Suppressor macrophage treated with lipopolysaccharide for 4 hours (primary cell): ENCODE measurements around the gene MAST4.
A peak's percentile ranks its signal among the peaks of the same experiment; 100 is the strongest.

Experiments
- DNase-seq: peaks from one replicate; pipeline ENCODE4 v3.0.0-alpha.2; 2020

The MAST4 gene

DNA sequence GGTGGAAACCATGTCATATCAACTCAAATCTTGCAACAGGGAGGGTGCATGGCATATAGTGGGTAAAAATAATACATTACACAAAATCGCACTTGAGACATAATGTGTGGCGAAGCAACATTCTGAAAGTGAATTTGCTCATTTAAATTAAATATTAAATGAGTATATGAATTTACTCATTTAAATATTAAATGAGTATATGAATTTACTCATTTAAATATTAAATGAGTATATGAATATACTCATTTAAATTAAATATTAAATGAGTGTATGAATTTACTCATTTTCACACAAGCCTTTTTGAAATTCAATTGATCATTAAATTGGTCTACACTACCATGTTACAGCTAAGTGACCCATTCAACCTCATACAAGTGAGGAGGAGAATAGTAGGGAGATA, 10.5 kb downstream of the MAST4 start:
- no peak for DNase-seq

DNA sequence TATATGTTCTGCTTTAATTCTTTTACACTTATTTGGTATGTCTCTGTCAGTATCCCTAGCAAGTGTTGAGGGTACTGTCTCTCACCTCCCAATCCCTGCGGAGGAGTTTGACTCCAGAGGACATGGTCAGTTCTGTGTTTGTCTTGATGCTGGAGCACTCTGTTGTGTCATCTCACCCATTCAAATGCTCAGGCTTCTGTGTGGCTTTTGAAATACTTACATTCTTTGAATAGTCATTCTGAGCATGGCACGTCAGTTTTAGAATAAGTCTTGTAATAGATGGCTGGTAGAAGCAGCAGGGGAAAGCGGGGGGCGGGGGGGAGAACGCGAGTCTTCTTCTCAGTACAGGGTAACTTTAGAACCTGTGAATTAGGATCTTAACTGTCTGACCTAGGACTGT, 12.3 kb downstream of the MAST4 start:
- no peak for DNase-seq

DNA sequence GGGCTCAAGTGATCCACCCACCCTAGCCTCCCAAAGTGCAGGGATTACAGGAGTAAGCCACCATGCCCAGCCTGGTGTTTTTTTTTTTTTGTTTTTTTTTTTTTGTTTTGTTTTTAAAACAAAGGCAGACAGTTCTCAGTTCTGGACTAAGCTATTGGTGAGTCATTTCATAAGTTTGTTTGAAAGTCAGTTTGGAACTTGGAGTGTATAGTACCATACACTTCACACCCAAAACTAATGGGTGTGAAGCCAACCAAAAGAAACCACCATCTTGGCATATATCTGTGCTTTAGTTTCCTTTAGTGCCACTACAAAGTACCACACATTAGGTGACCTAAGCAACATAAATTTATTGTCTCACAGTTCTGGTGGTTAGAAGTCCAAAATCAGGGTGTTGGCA, 13.4 kb downstream of the MAST4 start:
- DNase-seq: no peak

DNA sequence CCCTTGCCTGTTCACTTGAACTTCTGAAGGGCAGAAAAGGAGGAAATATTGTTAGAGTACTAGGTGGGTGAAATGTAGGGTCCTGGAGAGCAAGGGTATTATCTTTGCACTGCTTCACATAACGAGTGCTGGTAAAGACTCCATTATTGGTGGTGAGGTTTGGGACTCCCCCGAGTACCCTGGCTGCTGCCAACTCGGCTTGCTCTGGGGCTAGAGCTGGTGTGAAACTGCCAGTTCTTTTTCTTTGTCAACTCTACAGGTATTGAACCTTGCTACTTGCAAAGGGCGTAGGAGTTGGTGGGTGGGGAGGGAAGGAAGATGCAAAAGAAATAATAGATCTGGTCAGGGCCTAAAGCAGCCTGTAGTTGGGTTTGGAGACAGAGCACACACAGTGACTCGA, 16.0 kb downstream of the MAST4 start:
- DNase-seq: no peak

DNA sequence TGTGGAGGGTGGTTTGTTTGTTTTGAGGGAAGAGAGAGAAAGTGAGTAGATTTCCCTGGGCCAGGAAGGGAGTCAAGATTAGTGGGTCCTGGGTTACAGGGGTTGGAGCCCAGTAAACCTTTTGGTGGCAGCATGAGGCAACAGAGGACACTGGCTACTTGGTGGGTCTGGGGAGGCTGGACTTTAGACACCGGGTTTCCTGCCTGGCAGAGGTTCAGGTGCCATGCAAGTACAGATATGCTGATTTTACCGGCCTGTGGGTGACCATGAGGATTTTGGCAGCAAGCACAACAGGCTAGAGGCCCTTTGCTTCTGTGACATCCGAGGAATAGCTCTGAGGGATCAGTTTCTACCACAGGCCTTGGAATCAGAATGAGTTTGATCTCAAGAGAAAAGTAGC, 18.9 kb downstream of the MAST4 start:
- no peak for DNase-seq

DNA sequence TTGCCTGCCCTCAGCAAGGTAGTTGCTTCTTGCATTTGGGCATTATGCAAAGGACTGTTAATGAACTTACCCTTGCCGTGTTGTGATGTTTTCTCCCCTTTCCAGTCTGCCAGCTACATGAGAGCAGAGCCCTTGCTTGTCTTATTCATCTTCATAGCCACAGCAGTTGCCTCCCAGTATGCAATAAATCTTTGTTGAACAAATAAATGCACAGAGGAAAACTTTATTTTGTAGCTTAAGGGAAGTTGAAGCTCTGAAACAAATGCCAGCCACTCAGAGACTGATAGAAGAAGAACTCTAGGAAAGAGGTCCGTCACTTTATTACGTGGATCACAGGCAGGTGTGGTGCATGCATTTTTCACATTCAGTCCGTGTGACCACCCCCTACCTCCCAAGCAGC, 19.7 kb downstream of the MAST4 start:
- no peak for DNase-seq

DNA sequence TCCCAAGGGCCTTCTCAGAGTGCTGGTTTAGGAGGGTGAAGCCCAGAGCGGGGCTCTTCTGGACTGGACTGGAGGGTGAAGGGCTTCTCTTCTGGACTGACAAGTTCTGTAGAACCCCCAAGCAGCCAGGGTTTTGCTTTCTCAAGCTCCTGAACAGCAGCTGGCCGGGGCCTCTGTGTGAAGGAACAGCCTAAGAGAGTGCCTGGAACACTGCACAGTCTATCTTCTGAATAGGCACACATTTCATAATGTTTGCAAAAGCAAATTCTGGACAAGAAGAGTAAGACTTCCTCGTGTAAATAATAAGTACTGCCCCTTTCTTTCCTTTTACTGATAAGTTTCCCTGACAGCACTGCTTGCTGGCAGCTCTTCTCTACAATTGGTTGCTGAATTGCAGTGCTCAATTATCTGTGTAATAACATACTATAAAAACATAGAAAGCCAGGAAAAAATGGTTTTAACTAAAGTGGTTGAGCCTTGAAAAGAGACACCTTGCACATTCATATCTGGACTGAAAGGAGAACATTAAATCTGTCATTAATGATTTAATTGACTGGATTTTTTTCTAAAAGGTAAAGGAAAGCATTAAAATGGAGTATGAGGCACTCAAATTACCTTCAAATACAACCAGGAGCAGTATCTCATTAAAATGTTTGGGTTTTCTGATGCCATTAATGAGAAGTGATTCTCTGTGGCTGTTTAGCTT, 20.5 kb downstream of the MAST4 start:
- no peak for DNase-seq

DNA sequence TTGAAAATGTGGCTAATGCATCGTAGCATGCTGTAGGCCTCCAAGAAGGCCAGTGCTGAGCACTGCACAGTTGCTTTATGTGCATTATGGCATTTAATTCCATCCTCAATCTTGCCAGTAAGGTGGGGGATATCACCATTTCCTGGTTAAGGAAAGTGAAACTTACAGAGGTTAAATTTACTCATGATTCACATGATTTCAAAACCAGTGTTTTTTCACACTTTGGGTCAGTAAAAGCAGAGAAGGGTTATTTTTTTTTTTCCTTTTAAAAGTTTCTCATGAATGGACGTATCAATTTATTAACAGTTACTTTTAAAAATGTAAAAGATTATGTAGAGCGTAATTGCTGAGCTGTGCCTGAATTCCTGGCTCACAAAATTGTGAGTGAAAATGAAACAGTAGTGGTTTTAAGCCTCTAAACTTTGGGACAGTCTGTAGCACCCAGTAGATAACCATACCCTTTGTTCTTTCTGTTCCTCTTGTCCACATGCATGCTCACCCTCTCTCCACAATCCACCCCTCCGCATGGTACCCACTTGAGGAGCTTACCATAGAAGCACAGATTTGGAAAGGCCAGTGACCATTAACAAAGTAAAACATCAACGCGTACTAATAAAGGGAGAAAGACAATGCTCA, 21.2 kb downstream of the MAST4 start:
- DNase-seq: peak; percentile 55

DNA sequence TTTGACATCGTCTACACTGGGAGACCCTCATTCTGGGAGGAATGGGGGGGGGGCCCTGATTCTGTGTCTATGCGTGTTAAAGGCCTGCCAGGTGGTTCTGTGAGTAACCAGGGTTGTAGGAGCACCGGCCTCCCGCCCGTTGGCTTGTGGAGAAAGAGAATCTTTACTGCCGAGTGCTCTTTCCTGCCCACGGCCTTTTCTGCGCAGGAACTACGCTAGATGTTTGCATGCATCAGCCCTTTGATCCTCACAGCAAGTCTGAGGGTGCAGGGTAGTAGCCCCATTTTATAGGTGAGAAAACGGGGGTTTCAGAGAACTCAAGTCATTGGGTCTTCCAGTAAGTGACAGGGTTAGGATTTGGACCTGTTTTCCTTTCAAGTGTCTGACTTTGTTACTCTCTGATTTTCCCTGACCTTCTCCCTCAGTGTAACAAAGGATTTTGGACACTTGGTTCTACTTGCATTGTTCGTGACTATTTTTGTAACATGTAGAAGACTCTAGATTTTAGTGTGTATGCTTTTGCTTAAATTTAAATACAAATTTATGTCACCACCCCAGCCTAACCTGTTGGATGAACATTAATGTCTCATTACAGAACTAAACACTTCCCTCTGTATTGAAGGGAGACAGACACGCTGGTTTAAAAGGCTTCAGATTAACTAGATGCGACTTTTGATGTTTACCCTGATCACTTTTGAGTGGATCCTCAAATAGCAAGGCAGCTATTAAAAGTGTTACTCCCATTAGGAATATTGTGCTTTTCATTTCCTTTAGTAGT, 22.0 kb downstream of the MAST4 start:
- no peak for DNase-seq

DNA sequence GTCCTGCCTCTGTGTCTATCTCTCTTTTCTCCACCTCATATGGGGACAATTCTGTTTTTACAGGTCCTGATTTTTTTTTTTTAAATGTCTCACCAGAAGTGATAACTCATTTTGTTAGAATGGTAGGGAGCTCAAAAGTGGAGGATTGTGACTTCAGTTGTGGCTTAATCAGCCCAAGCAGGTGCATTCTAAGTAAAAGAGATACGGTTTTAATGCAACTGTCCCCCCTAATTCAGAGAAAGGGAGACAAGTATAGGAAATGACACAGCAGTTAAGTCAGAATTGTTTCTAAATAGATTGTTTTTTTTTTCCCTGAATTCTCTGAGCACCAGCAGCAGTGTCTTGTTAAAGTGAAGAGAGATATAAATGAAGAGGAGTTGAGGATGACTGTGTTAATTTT, 24.5 kb downstream of the MAST4 start:
- DNase-seq: no peak

DNA sequence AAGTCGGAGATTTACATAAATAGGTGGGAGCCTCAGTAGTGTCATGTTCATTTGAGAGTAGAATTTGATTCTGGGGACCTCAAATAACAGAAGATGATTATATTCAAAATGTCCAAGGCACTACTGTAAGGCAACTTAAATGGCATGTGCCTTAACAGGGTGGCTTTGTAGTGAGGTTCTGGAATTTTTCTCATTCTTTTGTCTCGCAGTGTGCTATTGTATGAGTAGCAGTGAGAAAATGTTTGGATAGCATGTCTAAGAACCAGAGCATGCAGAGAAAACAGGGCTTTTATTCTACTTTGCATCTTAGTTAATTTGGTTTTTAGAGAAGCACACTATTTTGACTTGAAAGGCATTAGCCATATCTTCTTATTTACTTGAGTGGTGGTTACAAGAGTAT, 25.0 kb downstream of the MAST4 start:
- no peak for DNase-seq

DNA sequence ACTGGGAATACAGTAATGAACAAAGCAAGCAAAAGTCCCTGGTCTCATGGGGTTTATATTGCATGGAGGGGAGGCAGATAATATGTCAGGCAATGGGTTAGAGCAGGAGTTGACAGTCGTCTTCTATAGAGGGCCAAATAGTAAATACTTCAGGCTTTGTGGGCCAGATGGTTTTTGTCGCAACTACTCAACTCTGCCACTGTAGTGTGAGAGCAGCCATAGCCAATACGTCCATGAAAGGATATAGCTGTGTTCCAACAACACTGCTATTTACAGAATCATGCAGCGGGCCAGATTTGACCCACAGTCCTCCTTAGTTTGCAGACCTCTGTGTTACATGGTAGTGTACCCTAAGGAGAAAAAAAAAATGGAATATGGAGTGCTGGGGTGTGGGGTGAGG, 25.5 kb downstream of the MAST4 start:
- DNase-seq: no peak

DNA sequence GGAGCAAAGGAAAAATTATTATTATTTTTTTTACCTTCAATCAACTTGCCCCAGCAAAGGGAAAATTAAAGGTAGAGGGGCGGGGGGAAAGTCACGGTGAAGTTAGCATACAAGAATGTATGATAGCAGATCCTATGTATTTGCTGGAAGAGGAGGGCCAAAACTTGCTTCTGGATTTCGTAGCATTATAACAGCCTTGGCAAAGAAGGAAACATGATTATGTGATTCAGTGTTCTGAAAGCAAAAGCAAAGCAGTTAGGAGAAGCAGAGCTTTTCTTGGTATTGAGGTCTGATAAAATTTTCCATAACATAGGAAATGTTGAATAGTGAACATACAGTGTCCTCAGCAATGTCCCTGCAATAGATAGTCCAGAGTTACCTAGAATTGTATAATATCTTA, 32.4 kb downstream of the MAST4 start:
- DNase-seq: no peak

DNA sequence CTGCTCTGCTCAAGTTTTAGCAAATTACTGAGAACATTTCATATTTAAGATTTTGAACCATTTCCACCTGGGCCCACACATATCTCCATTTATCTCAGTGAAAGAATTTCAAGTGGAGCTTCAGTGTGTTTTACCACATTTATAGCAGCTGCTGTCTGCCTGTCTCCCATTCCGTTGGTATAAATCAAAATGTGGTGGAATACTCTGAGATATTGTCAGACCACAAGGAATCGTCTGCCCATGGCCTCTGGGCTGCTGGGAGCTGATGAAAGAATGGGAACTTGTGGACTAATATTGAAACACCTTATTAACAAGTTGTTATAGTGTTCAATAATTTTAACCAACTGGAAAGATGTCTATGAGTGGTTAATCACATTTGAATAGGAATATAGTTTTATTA, 33.3 kb downstream of the MAST4 start:
- no peak for DNase-seq

DNA sequence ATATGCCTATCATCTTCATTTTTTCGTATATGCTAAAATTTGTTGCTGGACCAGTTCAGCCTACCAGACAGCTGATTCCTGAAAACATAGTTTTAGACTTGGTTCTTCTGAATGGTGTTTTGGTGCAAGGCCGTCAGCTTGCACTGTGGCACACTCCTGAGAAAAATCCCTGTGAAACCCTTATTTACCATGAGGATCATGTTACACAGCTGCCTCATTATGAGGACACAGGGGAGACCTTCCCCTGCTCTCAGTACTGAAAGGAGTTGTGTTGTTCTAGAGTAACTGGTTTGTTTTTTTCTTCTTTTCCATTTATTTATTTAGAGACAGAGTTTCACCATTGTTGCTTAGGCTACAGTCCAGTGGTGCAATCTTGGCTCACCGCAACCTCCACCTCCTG, 37.6 kb downstream of the MAST4 start:
- no peak for DNase-seq

DNA sequence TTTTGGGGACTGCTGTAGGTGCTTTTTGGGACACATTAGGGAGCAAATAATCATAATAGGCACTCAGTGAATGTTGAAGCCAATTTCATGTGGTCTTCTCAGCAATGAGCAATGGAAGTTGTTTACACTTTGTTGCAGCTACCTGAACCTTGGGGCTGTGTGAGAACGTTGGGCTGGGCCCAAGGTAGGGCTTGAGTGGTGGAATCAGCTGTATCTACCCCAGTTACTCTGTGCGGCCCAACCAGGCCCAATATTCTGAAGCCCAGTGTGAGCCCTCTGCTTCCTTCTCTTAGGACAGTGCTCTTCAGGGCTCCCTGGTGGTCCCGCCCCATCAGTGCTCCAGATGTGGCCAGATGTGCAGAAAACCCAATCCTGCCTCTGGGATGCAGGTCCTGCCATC, 38.4 kb downstream of the MAST4 start:
- DNase-seq: no peak

DNA sequence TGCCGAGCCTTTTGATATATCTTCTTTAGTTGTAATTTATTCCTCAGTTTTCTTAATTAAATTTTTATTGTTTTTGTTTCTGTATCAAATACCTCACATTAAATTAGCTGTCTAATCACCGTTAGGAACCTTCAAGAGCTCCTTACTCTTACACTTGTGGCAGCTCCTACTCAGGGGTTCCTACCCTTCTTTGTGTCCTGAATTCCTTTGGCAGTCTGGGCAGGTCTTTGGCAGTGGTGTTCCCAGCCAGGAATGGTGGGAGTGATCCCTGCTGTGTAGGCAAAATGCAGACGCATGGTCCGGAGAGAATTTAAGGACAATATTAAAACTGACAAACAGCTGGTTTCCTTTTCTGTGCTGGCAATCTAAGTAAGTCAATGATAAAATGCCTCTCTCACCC, 41.8 kb downstream of the MAST4 start:
- DNase-seq: no peak

DNA sequence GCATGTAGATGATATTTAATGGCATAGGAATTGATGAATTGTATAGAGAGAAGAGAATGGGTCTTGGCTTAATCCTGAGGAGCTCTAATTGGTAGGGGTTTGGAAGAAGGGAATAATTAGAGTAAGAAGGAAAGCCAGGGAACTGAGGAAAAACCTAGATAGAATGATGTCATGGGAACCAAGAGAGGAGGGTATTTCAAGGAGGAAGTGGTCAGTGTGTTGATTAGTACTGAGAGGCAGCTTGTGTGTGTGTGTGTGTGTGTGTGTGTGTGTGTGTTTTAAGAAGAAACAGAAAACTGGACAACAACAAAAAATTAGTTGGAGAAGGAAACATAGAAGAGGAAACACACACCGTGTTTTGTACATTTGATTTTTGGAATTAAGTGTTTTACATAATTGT, 42.8 kb downstream of the MAST4 start:
- DNase-seq: peak; percentile 67

DNA sequence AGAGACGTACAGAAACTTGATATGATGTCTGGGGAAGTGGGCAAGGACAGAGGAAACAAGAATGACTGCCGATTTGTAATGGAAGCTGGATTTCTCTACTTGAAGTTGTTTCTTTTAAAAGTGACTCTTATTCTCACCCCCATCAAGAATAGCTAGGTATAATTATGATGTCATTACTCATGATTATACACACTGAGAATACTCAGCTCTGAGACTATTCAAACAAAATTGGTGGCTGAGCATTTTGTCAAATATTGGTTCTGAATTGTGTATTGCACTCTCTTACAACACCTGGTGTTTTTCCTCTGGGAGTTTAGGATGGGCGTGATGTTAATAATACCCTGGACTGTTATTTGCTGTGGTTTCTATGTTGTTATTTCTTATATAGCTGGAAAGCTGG, 46.3 kb downstream of the MAST4 start:
- DNase-seq: no peak

DNA sequence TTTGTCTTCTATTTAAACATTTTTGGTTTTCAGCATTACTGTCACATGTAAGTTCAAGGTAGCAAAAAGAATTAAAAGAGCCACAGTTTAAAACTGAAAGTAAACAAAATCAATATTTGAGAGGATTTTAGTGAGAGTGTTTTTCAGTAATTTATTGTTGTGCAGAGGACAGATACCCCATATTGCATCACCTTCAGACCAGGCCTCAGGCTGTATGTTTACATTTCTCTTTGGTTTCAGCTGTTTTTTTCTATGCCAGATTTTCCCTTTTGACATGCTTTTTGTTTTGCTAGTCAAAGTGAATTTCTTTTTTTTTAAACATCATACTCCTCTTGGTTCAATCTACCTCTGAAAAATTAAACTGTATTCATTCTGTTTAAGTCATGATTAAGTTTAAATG, 47.2 kb downstream of the MAST4 start:
- no peak for DNase-seq

DNA sequence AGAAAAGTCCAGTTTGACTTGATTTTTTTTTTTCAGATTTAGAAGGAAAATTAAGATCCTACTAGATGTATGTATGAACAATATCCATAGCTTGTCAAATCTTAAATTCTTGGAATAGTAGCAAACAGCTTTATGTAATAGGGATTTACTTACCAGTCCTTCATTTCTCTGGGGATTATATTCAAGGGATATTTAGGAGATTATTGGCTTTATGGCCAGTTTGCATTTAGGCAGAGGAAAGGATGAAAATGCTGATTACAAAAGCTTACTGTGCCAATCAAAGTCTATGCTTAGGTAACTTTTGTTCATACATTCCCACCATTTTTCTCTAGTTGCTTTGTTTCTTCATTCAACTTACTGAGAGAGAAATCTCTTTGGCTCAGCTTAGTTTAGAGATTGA, 47.9 kb downstream of the MAST4 start:
- no peak for DNase-seq

DNA sequence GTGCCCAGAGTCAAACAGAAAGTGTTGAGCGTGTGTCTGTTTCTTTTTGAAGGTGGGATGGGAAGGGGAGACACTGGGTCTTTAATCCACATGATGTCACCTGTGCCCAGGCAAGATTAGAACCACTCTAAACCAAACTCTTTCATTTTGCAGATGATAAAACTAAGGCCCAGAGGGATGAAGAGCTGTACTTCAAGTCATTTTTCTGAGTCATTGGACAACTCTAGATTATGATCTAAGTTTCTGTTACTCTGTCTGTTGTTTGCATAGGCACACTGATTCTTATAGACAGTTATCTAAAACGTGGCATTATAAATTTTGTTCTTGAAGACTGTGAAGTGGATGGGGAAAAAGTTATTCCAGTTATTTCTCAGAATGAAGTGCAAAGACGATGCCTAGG, 48.8 kb downstream of the MAST4 start:
- DNase-seq: no peak

DNA sequence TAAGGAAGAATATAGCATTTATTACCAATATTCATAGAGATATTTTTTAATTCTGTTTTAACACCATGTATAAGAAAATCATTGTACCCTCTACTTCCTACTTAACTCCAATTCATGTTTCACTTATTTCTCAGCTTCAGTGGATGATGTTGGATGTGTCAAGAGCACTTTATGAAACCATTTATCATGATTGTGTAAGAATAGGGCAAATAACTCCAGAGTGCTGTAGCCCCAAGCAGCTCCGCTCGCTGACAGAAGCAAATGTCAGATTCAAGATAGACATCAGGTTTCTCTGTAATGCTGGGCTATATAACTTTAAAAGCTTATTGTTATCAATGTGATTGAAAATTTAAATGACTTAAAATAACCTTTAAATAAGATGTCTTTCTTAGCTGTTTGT, 50.4 kb downstream of the MAST4 start:
- peak; percentile 19 for DNase-seq

DNA sequence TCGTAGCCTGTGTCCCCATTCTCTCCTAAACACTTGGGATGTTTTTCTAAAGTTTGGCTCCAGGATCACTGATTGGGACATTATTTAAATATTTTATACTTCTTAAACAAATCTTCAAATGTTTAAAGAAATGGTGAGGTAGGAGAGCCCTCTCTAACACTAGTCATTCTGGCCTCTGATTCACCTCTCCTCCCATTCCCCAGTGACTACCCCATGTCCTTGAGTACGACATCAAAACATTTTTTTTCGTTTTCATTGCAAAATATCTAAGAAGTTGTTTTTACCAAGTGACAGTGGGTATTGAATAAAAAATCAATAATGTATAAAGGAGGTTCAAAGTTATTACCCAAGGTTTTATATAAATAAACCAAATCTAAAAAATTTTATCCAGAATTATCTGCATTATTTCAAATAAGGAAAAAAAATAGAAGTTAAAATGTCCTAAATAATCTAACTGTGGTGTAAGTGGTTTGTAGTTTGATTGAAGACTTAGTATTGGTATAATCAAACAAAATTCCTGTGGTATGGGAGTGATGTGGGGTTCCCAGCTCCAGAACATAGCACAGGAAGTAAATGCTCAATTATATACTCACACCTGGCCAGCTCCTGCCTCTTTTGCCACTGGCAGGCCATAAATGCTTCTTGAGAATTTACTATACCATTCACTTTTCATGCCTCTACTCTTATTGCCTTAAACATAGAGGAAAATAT, 51.1 kb downstream of the MAST4 start:
- no peak for DNase-seq
